Neural cell (in vitro differentiated cells): ENCODE measurements around the gene CCDC15. TPM values are rescaled to one million over a fixed set of nuclear protein-coding genes. Genes with fewer than 3 reads are reported as not detected.

Source experiments
- H2AFZ ChIP-seq: fragments of 200-600, 300-800 bp; sonication (generic), shearing (Covaris generic); 2 replicates; pipeline ENCODE4 v1.6.0; 2014; ENCODE audit warnings: low read depth, mild to moderate bottlenecking, antibody characterized with exemption, low read length, moderate library complexity
- H3F3A ChIP-seq: fragments of 200-600 bp; shearing (Covaris generic); 2 replicates; pipeline ENCODE4 v1.6.1; 2016; ENCODE audit warnings: mild to moderate bottlenecking, moderate library complexity, mixed read lengths, antibody characterized with exemption, low read length; ENCODE audit not compliant: insufficient read depth, poor library complexity, severe bottlenecking
- H3K27ac ChIP-seq: fragments of 200-600, 300-800 bp; sonication (generic), shearing (Covaris generic); 2 replicates; pipeline ENCODE4 v1.5.1; 2014; ENCODE audit warnings: mild to moderate bottlenecking, low read length, moderate library complexity
- H3K27me3 ChIP-seq: fragments of 300-800, 200-600 bp; sonication (generic), shearing (Covaris generic); 2 replicates; pipeline ENCODE4 v1.6.0; 2014; ENCODE audit warnings: mild to moderate bottlenecking, low read depth, low read length, moderate library complexity; ENCODE audit not compliant: insufficient read depth
- H3K36me3 ChIP-seq: fragments of 300-800, 200-600 bp; sonication (generic), shearing (Covaris generic); 2 replicates; pipeline ENCODE4 v1.5.1; 2014; ENCODE audit warnings: mild to moderate bottlenecking, antibody characterized with exemption, low read length, moderate library complexity; ENCODE audit not compliant: insufficient read depth
- H3K4me2 ChIP-seq: fragments of 300-800, 200-600 bp; sonication (generic), shearing (Covaris generic); 2 replicates; pipeline ENCODE4 v1.6.0; 2014; ENCODE audit warnings: mild to moderate bottlenecking, low read length
- H3K4me3 ChIP-seq: fragments of 300-800, 200-600 bp; sonication (generic), shearing (Covaris generic); 2 replicates; pipeline ENCODE4 v1.5.1; 2014; ENCODE audit warnings: mild to moderate bottlenecking, low read length, moderate library complexity
- H3K79me2 ChIP-seq: fragments of 200-600 bp; shearing (Covaris generic); replicated peaks from 2 replicates; pipeline ENCODE4 v1.6.0; 2014; ENCODE audit warnings: mild to moderate bottlenecking, low read length, moderate library complexity; ENCODE audit not compliant: insufficient read depth
- H3K9ac ChIP-seq: fragments of 300-800, 200-600 bp; sonication (generic), shearing (Covaris generic); 2 replicates; pipeline ENCODE4 v1.6.1; 2016; ENCODE audit warnings: mild to moderate bottlenecking, low read length, mixed read lengths
- H3K9me2 ChIP-seq: fragments of 200-600 bp; shearing (Covaris generic); 2 replicates; pipeline ENCODE4 v1.6.1; 2016; ENCODE audit warnings: mild to moderate bottlenecking, low read length, mixed read lengths; ENCODE audit not compliant: insufficient read depth
- H3K9me3 ChIP-seq: fragments of 200-600, 300-800 bp; sonication (generic), shearing (Covaris generic); 2 replicates; pipeline ENCODE4 v1.6.1; 2016; ENCODE audit warnings: mild to moderate bottlenecking, mixed run types, low read length, moderate library complexity, mixed read lengths
- H4K20me1 ChIP-seq: fragments of 200-600 bp; shearing (Covaris generic); 2 replicates; pipeline ENCODE4 v1.6.1; 2016; ENCODE audit warnings: mild to moderate bottlenecking, mixed run types; ENCODE audit not compliant: insufficient read depth
- EP300 ChIP-seq: fragments of 450-650 bp; conservative IDR thresholded peaks from 2 replicates; pipeline ENCODE4 v1.6.1; 2014; ENCODE audit warnings: antibody characterized with exemption, mild to moderate bottlenecking, moderate library complexity; ENCODE audit not compliant: poor library complexity, severe bottlenecking
- EZH2 ChIP-seq: fragments of 200-600, 300-800 bp; shearing (Covaris generic), sonication (generic); IDR thresholded peaks from 2 replicates; pipeline ENCODE4 v1.6.1; 2014; ENCODE audit warnings: antibody characterized with exemption, low read length, borderline replicate concordance, mild to moderate bottlenecking; ENCODE audit not compliant: insufficient read depth, poor library complexity, severe bottlenecking
- MXI1 ChIP-seq: fragments of 450-650 bp; conservative IDR thresholded peaks from 2 replicates; pipeline ENCODE4 v1.6.1; 2014; ENCODE audit warnings: antibody characterized with exemption, mild to moderate bottlenecking; ENCODE audit not compliant: poor library complexity, severe bottlenecking
- POLR2AphosphoS5 ChIP-seq: IDR thresholded peaks from 2 replicates; pipeline ENCODE4 v1.6.1; 2012
- RAD21 ChIP-seq: fragments of 450-650 bp; conservative IDR thresholded peaks from 2 replicates; pipeline ENCODE4 v1.6.1; 2014; ENCODE audit warnings: antibody characterized with exemption, mild to moderate bottlenecking, moderate library complexity
- SMC3 ChIP-seq: fragments of 450-650 bp; conservative IDR thresholded peaks from 2 replicates; pipeline ENCODE4 v1.6.1; 2014; ENCODE audit warnings: antibody characterized with exemption, mild to moderate bottlenecking, moderate library complexity; ENCODE audit not compliant: poor library complexity
- TAF1 ChIP-seq: IDR thresholded peaks from 2 replicates; pipeline ENCODE4 v1.6.1; 2012; ENCODE audit warnings: low read depth
- polyA plus RNA-seq: library from polyadenylated mRNA; depleted of rRNA; stranded (reverse); fragments of >200 nt; gene quantifications from 2 replicates; pipeline ENCODE4 v1.2.3, GENCODE V29; 2014
- TF ChIP-seq, protein P1 (sequence below): fragments of 450-650 bp; IDR thresholded peaks from 2 replicates; pipeline ENCODE4 v1.5.1; 2014; ENCODE audit warnings: antibody characterized with exemption, mild to moderate bottlenecking, moderate library complexity; ENCODE audit not compliant: poor library complexity, severe bottlenecking
- TF ChIP-seq, protein P2 (sequence below): IDR thresholded peaks from 2 replicates; pipeline ENCODE4 v1.6.1; 2012; ENCODE audit warnings: borderline replicate concordance

Gene CCDC15
- polyA plus RNA-seq, 1 donor from 2014 or later, result 2.5 TPM

DNA sequence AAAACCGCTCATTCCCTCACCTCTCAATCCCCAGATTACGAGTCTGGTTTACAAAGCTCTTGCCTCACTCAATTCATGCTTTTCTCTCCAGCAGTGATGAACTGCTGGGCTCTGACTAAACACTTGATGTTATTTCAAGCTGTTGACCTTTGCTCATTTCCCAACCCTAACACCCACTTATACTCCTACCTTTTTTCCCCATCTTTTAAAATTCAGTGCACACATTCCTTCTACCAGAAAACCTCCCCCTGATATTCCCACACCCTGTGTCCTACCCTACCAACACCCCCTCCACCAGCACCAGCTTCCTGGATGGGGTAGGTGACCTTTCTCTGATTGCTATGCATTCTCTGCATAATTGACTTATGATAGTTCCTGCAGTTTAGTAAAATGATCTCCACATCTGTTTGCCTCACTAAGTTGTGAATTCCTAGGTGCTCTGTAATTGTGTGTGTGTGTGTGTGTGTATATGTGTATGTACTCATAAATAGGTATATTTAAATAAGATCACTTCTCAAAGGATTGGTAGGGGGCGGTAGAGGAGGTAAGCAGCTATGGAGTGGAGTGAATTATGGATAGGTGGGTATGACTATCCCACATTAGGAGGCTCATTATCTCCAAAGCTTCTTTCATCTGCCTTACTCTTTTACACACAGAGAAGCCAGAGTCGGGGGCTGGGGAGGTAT, 19.0 kb upstream of the CCDC15 start:
- H3F3A ChIP-seq, result no peaks in the 10 kb centered on the region
- no peaks in the 10 kb centered on the region for H4K20me1 ChIP-seq
- no peak overlapping the region for H3K4me2 ChIP-seq
- H3K4me3 ChIP-seq, result no peak overlapping the region
- H3K9me3 ChIP-seq, result no peaks in the 10 kb centered on the region
- H3K79me2 ChIP-seq, result no peaks in the 10 kb centered on the region
- no peaks in the 10 kb centered on the region for H3K36me3 ChIP-seq
- no peaks in the 10 kb centered on the region for H3K27me3 ChIP-seq
- TF ChIP-seq EZH2, result no peak
- no peak for TF ChIP-seq RAD21
- TF ChIP-seq MXI1, result no peak
- TF ChIP-seq, protein P1, sequence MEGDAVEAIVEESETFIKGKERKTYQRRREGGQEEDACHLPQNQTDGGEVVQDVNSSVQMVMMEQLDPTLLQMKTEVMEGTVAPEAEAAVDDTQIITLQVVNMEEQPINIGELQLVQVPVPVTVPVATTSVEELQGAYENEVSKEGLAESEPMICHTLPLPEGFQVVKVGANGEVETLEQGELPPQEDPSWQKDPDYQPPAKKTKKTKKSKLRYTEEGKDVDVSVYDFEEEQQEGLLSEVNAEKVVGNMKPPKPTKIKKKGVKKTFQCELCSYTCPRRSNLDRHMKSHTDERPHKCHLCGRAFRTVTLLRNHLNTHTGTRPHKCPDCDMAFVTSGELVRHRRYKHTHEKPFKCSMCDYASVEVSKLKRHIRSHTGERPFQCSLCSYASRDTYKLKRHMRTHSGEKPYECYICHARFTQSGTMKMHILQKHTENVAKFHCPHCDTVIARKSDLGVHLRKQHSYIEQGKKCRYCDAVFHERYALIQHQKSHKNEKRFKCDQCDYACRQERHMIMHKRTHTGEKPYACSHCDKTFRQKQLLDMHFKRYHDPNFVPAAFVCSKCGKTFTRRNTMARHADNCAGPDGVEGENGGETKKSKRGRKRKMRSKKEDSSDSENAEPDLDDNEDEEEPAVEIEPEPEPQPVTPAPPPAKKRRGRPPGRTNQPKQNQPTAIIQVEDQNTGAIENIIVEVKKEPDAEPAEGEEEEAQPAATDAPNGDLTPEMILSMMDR, result no peak
- TF ChIP-seq POLR2AphosphoS5, result no peak
- TF ChIP-seq SMC3, result no peak
- TF ChIP-seq, protein P2, sequence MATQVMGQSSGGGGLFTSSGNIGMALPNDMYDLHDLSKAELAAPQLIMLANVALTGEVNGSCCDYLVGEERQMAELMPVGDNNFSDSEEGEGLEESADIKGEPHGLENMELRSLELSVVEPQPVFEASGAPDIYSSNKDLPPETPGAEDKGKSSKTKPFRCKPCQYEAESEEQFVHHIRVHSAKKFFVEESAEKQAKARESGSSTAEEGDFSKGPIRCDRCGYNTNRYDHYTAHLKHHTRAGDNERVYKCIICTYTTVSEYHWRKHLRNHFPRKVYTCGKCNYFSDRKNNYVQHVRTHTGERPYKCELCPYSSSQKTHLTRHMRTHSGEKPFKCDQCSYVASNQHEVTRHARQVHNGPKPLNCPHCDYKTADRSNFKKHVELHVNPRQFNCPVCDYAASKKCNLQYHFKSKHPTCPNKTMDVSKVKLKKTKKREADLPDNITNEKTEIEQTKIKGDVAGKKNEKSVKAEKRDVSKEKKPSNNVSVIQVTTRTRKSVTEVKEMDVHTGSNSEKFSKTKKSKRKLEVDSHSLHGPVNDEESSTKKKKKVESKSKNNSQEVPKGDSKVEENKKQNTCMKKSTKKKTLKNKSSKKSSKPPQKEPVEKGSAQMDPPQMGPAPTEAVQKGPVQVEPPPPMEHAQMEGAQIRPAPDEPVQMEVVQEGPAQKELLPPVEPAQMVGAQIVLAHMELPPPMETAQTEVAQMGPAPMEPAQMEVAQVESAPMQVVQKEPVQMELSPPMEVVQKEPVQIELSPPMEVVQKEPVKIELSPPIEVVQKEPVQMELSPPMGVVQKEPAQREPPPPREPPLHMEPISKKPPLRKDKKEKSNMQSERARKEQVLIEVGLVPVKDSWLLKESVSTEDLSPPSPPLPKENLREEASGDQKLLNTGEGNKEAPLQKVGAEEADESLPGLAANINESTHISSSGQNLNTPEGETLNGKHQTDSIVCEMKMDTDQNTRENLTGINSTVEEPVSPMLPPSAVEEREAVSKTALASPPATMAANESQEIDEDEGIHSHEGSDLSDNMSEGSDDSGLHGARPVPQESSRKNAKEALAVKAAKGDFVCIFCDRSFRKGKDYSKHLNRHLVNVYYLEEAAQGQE, result no peak
- TF ChIP-seq EP300, result no peak
- TF ChIP-seq TAF1, result no peak
- no peak overlapping the region for H3K27ac ChIP-seq
- no peak overlapping the region for H3K9ac ChIP-seq
- no peaks in the 10 kb centered on the region for H3K9me2 ChIP-seq
- no peak overlapping the region for H2AFZ ChIP-seq

DNA sequence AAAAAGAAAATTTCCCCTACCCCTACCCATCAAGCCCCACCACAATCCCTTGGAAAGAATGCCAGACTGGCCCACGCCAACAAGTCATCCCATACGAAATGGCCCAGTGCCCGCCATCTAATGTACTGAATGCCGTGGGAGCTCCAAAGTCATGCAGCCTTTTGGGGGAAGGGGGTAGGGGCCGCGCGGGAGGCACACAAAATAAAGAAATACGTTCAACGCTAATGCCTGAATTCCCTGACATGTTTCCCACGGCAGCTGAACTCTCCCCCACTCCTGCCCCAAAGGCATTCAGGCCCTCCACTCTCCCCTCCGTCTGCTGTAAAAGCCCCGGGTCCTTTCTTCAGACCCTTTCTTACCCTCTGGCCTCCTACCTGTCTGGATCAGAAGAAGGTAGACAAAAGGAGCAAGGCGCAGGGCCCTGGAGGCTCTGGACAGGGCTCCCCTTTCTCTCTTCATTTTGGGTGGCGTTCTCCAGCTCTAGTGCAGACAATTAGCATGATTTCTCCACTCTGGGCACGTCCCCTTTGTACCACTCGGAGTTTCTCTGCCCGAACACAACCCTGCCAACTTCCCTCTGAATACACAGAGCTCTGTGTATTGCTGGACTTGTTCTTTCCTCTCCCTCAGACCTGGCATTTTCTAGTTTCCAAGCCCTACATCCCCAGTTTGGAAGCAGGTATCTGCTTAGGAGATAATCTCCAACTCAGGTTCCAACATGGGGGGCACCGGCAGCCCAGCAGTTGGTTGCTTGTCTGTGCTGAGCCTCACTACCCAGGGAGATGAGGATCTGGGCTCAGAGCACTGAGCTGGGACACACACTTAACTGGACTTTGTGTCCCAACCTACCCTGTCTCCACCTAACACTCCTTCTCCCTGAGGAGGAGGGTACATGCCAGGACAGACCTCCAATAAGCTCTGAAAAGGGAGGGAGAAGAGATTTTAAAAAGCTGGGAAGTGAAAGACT, 18.2 kb upstream of the CCDC15 start, which contains the start of gene HEPACAM:
Gene HEPACAM, minus strand, starts transcription at position 500 of the 967 bp plus-strand sequence. Its CDS starts 41 bp downstream, at position 459.
- Histone ChIP-seq H3K4me2 (no peak within 1 kb of the TSS), H3K79me2 (no peaks in the 10 kb centered on the region), H3K4me3 (no peak within 1 kb of the TSS), H3K9me3 (no peaks in the 10 kb centered on the region), H3K9me2 (no peaks in the 10 kb centered on the region), H2AFZ (no peak within 1 kb of the TSS), H4K20me1 (no peaks in the 10 kb centered on the region), H3K36me3 (no peaks in the 10 kb centered on the region), H3K9ac (no peak within 1 kb of the TSS), H3K27ac (no peak within 1 kb of the TSS), H3K27me3 (no peaks in the 10 kb centered on the region), H3F3A (no peaks in the 10 kb centered on the region)
- TF ChIP-seq TAF1, result no peak
- no peak for TF ChIP-seq MXI1
- TF ChIP-seq, protein P2, result no peak
- no peak for TF ChIP-seq RAD21
- TF ChIP-seq POLR2AphosphoS5, result no peak
- no peak for TF ChIP-seq EP300
- TF ChIP-seq SMC3, result no peak
- TF ChIP-seq, protein P1, result no peak
- TF ChIP-seq EZH2, result no peak
